ENCODE data around the gene KIF2A.

Gene KIF2A

GRCh38 chr5:62305715-62306322, at the start of gene KIF2A:
TSS of gene KIF2A (plus strand) at chr5:62306206. CDS start at chr5:62306473, 267 bp downstream.
- DNase-seq (ENCODE audit: low spot score): peak; percentile 86

DNA sequence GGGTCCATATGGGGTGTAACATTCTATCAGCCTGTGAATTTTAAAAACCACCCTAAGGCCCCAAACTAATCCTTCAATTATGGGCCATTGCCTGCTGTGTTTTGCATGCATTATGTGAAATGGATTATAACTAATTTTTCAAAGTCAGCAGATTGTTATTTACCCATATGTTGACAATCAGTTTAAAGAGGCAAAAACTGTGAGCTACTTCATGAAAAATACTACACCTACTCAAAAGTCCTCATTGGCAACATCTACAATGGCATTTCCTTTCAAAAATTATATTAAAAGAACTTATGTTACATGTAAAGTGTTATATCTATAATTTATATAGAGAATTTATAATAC, 49.0 kb upstream of the KIF2A start:
- no peak for DNase-seq (ENCODE audit: low spot score)

- DNase-seq (ENCODE audit: low spot score): no peak
Observed at GRCh38 chr5:62258654-62259053, 47.4 kb upstream of the KIF2A start.

DNA sequence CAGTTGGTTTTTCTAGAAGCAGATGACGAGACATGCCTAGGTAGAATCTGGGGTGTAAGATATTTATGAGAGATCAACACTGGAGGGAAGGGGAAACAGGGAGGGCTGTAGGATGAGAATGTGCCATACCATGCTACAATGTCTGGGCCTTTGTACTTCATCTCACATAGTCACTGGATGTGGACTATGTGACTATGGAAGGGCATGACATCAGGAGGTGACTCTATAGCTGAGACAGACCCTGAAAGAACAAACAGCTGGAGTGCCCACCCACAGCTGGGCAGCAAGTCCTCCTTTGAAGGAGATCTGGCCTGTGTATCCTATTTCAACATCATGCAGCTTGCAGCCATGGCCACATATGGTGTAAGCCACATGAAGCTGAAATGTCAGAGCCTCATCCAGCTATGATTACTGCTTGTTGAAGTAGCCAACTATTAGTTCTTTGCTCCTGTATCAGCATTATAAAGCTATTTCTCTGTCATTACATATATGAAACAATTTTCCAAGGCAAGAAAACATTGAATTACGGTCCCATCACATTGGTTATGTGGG, 46.2 kb upstream of the KIF2A start:
- DNase-seq (ENCODE audit: low spot score): no peak

GRCh38 chr5:62260513-62260912, 45.5 kb upstream of the KIF2A start:
- DNase-seq (ENCODE audit: low spot score): peak; percentile 53

DNA sequence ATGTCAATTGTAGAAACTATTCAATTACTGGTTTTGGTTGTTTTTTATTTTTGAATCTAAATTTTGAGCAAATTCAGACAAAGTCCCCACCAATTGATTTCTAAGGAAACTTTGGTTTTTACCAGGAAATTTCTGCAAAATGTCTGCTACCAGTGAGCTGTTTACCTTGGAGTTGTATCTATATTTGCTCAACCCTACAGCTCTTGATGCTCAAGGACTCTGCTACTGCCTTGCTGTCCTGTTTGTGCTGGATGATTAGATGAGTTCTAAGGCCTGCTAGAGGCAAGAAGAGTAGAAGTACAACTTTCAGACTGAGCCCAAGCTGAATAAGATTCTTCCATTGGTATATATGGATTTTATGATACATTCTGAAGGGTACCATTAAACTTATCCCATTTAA, 42.6 kb upstream of the KIF2A start:
- no peak for DNase-seq (ENCODE audit: low spot score)

- DNase-seq (ENCODE audit: low spot score): no peak
Observed at GRCh38 chr5:62265648-62266112, 40.3 kb upstream of the KIF2A start.

GRCh38 chr5:62266573-62266972, 39.4 kb upstream of the KIF2A start:
- DNase-seq (ENCODE audit: low spot score): no peak

GRCh38 chr5:62268234-62268633, 37.8 kb upstream of the KIF2A start:
- peak; percentile 38 for DNase-seq (ENCODE audit: low spot score)

DNA sequence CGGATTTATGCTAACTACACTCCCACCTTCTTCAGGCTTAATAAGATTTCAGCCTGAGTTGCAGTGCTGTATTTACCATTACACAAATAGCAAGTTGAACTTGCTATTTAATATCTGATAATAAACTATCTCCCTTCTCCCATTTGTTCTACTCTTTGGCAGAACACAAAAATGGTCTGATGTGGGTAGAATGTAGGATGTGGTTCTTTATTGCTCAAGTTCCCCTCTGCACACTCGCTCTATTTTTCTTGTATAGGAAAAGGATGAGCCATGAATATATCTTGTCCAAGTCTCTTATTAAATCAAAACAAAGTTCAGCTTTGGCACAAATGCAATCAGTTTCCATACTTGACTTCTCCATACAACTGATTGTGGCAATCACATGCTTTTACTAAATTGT, 37.2 kb upstream of the KIF2A start:
- peak; percentile 2 for DNase-seq (ENCODE audit: low spot score)

DNA sequence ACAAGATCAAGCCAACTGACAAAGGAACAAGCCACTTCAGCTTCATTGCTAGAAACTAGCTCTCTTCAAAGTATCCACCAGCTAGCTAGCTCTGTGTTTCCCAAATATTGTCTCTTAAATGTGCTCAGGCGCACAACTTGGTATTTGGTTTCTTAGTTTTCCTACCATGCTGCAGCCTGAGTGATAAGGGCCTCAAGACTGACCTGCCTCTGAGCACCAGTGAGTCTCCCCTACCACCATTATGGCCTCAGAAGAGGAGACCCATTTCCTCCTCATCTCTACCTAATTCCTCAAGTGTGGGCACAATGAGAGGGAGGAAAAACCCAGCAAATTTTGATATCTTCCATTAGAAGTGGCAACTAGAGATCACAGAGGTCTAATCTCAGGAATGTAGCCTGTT, 34.6 kb upstream of the KIF2A start:
- no peak for DNase-seq (ENCODE audit: low spot score)

DNA sequence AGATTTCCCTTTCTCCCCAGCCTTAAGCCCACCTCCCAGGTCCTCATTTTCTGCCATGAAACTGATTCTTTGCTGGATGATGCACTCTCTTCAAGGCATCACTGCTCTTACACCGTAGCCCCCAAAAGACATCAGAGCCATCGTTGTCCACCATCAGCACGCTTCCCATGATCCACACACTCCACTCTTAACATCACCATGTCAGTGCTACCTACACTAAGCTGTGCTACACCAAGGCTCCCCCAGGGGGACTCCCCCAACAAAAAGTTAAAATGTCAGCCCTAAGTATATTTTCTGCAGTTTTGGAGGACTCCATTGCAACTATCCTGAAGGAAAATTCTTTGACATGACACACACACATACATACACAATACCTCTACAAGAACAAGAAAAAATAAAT, 34.1 kb upstream of the KIF2A start:
- no peak for DNase-seq (ENCODE audit: low spot score)

- DNase-seq (ENCODE audit: low spot score): no peak
Observed at GRCh38 chr5:62273687-62274086, 32.3 kb upstream of the KIF2A start.

GRCh38 chr5:62275581-62275980, 30.4 kb upstream of the KIF2A start:
- DNase-seq (ENCODE audit: low spot score): no peak

DNA sequence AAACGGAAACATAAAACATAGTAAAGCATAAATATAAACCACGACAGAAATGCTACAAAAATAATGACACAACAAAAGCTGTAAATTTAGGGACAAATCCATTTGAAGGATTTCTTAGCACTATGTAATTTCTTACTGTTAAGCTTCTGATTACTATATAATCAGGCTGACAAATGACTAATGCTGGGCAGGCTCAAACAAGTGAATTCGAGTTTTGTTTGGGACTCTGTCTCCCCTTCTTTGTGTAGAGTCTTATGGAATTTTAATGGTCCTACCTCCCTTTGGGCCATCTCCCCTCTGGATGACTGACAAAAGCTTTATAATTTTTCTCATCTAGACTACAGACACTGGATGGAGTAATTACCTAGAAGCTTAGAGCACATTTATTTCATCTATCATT, 24.6 kb upstream of the KIF2A start:
- no peak for DNase-seq (ENCODE audit: low spot score)

- no peak for DNase-seq (ENCODE audit: low spot score)
Observed at GRCh38 chr5:62282064-62282463, 23.9 kb upstream of the KIF2A start.

- DNase-seq (ENCODE audit: low spot score): no peak
Observed at GRCh38 chr5:62283005-62283404, 23.0 kb upstream of the KIF2A start.

GRCh38 chr5:62283861-62284260, 22.1 kb upstream of the KIF2A start:
- no peak for DNase-seq (ENCODE audit: low spot score)

DNA sequence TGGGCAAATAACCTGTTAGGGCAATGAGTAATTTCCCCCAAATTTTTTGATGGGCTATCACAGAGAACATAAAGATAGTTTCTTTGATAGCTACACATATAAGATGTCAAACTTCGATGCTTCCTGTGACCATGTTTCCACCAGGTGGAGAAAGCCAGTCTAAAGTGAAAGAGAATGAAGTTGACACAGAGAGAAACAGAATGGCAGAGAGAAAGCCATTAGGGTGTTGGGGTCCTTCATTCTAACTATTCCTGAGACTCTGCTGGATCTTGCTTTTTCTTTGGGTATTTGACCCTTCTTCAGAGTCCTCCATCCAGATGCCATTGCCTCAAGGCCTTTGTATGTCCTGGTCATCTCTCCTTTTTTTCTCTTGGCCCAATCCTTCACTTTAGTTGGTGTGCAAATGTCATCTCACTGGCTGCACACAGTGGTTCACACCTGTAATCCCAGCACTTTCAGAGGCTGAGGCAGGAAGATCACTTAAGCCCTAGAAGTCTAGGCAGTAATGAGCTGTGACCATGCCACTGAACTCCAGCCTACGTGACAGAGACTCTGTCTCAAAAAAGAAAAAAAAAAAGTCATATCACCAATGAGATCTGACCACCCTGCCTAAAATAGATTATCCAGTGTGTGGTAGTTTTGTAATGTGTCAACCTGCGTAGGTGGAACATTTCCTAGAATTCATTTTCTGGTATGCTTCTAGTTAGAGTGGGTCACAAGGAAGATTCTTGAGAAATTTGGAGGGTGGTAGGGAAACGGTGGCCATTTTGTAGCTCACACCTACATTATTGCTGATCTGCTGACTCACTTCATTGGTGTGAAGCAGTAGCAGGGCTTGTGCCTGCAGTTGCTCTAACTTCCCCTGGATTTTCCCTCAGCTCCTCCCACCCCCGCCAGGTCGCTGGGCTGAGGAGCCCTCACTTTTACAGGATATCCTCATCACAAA, 20.8 kb upstream of the KIF2A start:
- no peak for DNase-seq (ENCODE audit: low spot score)

DNA sequence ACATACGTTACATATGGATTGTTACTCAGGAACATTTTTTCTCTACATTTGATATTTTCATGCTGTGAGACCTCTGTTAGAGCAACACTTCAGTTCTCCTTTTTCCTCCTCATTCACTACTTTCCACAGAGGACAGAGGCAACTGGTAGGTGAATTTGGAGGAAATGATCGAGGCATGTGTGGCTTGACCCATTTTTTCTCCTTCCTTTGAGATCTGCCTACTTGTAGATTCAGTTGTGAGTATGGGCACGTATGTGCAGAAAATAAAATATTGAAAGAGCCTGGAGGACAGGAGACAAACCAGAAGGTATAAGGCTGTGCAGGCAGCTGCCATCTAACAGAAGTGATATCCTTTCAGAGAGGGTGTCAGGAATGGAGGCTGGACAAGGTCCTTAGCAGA, 19.2 kb upstream of the KIF2A start:
- DNase-seq (ENCODE audit: low spot score): no peak

DNA sequence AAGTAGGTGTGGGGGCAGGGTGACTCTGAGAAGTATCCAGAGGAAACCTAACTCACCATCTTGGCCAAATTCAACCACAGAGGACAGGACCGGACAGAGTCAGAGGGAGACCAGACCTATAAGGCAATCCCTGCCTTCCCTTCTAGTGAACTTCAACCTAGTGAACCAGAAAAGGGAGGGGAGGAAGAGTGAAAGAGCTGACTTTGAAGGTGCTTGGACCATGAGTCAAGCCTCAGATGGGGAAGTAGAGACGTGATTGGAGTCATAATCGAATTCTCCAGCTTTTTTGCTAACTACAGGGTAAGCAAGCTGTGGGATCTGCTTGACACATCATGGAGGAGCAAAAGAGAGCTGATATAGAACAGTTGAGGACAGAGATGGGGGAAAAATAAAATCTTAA, 18.8 kb upstream of the KIF2A start:
- DNase-seq (ENCODE audit: low spot score): no peak

GRCh38 chr5:62288118-62288517, 17.9 kb upstream of the KIF2A start:
- no peak for DNase-seq (ENCODE audit: low spot score)

DNA sequence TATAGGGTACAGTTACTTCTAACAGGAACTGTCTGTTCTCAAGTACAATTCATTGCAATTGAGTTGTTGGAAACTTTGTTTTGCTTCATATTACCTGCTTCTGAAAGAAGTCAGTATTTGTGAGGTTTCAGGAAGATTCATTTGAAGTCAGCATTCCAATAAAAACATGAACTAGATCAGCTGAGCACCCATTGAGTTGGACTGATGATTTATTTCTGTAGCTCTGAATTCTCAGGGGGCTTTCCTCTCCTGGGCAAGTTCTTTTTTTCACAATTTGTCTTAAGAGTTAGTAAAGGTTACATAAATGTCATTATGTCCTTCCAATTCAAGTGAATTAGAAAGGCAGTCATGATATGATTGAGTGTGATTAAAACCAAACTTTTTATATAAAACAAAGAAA, 16.2 kb upstream of the KIF2A start:
- DNase-seq (ENCODE audit: low spot score): no peak
